IMR-90 (cell line): ENCODE measurements around the gene CMSS1. TPM values are rescaled to one million over a fixed set of nuclear protein-coding genes. Genes with fewer than 3 reads are reported as not detected.
A peak's percentile ranks its signal among the peaks of the same experiment; 100 is the strongest.

ENCODE experiments used
- ATAC-seq: fragments of 200-7000 bp; cut with Tn5 transposase; 2 replicates; pipeline ENCODE4 v1.9.1; 2020; ENCODE audit warnings: low read depth, mild to moderate bottlenecking, moderate library complexity
- BruUV-seq: library from RNA; stranded (reverse); fragments of 400-500 nt; replicated peaks from 2 replicates; lab custom pipeline; 2021; lab: Mats Ljungman, UMichigan
- CTCF ChIA-PET: fragments of 300-600 bp; formaldehyde crosslinking; extraction: SDS; loops from one replicate; lab custom pipeline; 2021; ENCODE audit warnings: antibody characterized with exemption; lab: Yijun Ruan, JAX
- POLR2A ChIA-PET: fragments of 300-600 bp; sonication (Branson Sonifier 250); formaldehyde crosslinking; loops from one replicate; lab custom pipeline; 2022; ENCODE audit warnings: antibody characterized with exemption; ENCODE audit not compliant: unreplicated experiment; lab: Charles Lee
- DNase-seq: peaks from one replicate; pipeline ENCODE4 v3.0.0; 2013
- H2AFZ ChIP-seq: replicated peaks from 2 replicates; pipeline ENCODE3; 2013; ENCODE audit warnings: low read length, mild to moderate bottlenecking; ENCODE audit not compliant: poor library complexity
- H2AK5ac ChIP-seq: 2 replicates; pipeline ENCODE4 v1.6.1; 2013; ENCODE audit warnings: low read depth, low read length, inconsistent platforms
- H2AK9ac ChIP-seq: replicated peaks from 2 replicates; pipeline ENCODE3; 2013; ENCODE audit warnings: mild to moderate bottlenecking, low read depth, low read length, moderate library complexity; ENCODE audit not compliant: poor library complexity
- H2BK120ac ChIP-seq: 2 replicates; pipeline ENCODE4 v1.6.1; 2013; ENCODE audit warnings: low read depth, low read length, inconsistent platforms
- H2BK15ac ChIP-seq: 3 replicates; pipeline ENCODE4 v1.6.1; 2013; ENCODE audit warnings: low read depth, low read length, inconsistent platforms
- H2BK20ac ChIP-seq: 2 replicates; pipeline ENCODE4 v1.6.1; 2013; ENCODE audit warnings: low read depth, mild to moderate bottlenecking, inconsistent platforms, low read length, moderate library complexity
- H2BK5ac ChIP-seq: 2 replicates; pipeline ENCODE4 v1.6.1; 2013; ENCODE audit warnings: mild to moderate bottlenecking, low read depth, low read length, inconsistent platforms; ENCODE audit not compliant: poor library complexity, severe bottlenecking
- H3K14ac ChIP-seq: replicated peaks from 2 replicates; pipeline ENCODE4 v1.6.1; 2013; ENCODE audit warnings: low read depth, low read length, inconsistent platforms
- H3K18ac ChIP-seq: 2 replicates; pipeline ENCODE4 v1.6.1; 2013; ENCODE audit warnings: low read depth, low read length, control low read depth
- H3K23ac ChIP-seq: 2 replicates; pipeline ENCODE4 v1.6.1; 2013; ENCODE audit warnings: low read depth, low read length, inconsistent platforms
- H3K27ac ChIP-seq: 2 replicates; pipeline ENCODE4 v1.5.1; 2013; ENCODE audit warnings: mild to moderate bottlenecking, control low read depth, low read length; ENCODE audit not compliant: insufficient read depth
- H3K27me3 ChIP-seq: 2 replicates; pipeline ENCODE4 v1.6.1; 2013; ENCODE audit warnings: low read length; ENCODE audit not compliant: control insufficient read depth, insufficient read depth
- H3K36me3 ChIP-seq: 2 replicates; pipeline ENCODE4 v1.6.1; 2013; ENCODE audit warnings: low read length, mixed read lengths; ENCODE audit not compliant: control insufficient read depth, insufficient read depth
- H3K4ac ChIP-seq: 2 replicates; pipeline ENCODE4 v1.6.1; 2013; ENCODE audit warnings: low read depth, low read length, inconsistent platforms
- H3K4me1 ChIP-seq: 2 replicates; pipeline ENCODE4 v1.6.1; 2013; ENCODE audit warnings: low read length, mixed read lengths; ENCODE audit not compliant: control insufficient read depth, insufficient read depth
- H3K4me2 ChIP-seq: 2 replicates; pipeline ENCODE4 v1.6.1; 2013; ENCODE audit warnings: low read depth, mild to moderate bottlenecking, control low read depth, low read length, moderate library complexity
- H3K4me3 ChIP-seq: 2 replicates; pipeline ENCODE4 v1.5.1; 2013; ENCODE audit warnings: low read depth, mild to moderate bottlenecking, control low read depth, low read length, moderate library complexity; ENCODE audit not compliant: insufficient read depth
- H3K56ac ChIP-seq: 2 replicates; pipeline ENCODE4 v1.6.1; 2013; ENCODE audit warnings: low read length, inconsistent platforms; ENCODE audit not compliant: insufficient read depth; ENCODE audit errors: extremely low read depth
- H3K79me1 ChIP-seq, 2 experiments: 2 replicates each; pipeline ENCODE4 v1.6.1; 2013; ENCODE audit warnings: low read length in 2 of 2, inconsistent platforms in 1 of 2, low read depth in 1 of 2
- H3K9ac ChIP-seq: 2 replicates; pipeline ENCODE4 v1.6.1; 2013; ENCODE audit warnings: low read depth, low read length, control low read depth
- H3K9me1 ChIP-seq: 2 replicates; pipeline ENCODE4 v1.6.1; 2013; ENCODE audit warnings: low read length, inconsistent platforms; ENCODE audit not compliant: insufficient read depth
- H3K9me3 ChIP-seq: 2 replicates; pipeline ENCODE4 v1.6.1; 2013; ENCODE audit warnings: low read length; ENCODE audit not compliant: control insufficient read depth, insufficient read depth
- H4K20me1 ChIP-seq: 2 replicates; pipeline ENCODE4 v1.6.1; 2013; ENCODE audit warnings: low read length, inconsistent platforms; ENCODE audit not compliant: insufficient read depth
- H4K5ac ChIP-seq: 2 replicates; pipeline ENCODE4 v1.6.1; 2013; ENCODE audit warnings: mild to moderate bottlenecking, low read depth, low read length, control low read depth
- H4K8ac ChIP-seq, 2 experiments: 2 replicates each; pipeline ENCODE4 v1.6.1; 2013; ENCODE audit warnings: low read depth in 2 of 2, low read length in 2 of 2, control low read depth in 1 of 2, inconsistent platforms in 1 of 2
- H4K91ac ChIP-seq: 2 replicates; pipeline ENCODE4 v1.6.1; 2013; ENCODE audit warnings: low read depth, low read length, inconsistent platforms; ENCODE audit not compliant: insufficient read depth
- BHLHE40 ChIP-seq: fragments of 150-350 bp; IDR thresholded peaks from 2 replicates; pipeline ENCODE4 v1.6.1; 2016; ENCODE audit warnings: mild to moderate bottlenecking, low read depth, low read length
- CHD1 ChIP-seq: IDR thresholded peaks from 2 replicates; pipeline ENCODE4 v1.6.1; 2012; ENCODE audit warnings: low read depth, low read length, improper control_type of control experiment
- CTCF ChIP-seq: conservative IDR thresholded peaks from 2 replicates; pipeline ENCODE4 v1.5.1; 2012; ENCODE audit warnings: mild to moderate bottlenecking, low read depth, low read length, improper control_type of control experiment
- ELK1 ChIP-seq: fragments of 150-350 bp; IDR thresholded peaks from 2 replicates; pipeline ENCODE4 v1.6.1; 2016; ENCODE audit warnings: low read depth, mild to moderate bottlenecking, low read length, moderate library complexity, borderline replicate concordance
- MAZ ChIP-seq: IDR thresholded peaks from 2 replicates; pipeline ENCODE4 v1.6.1; 2012; ENCODE audit warnings: low read depth, mild to moderate bottlenecking, low read length, improper control_type of control experiment, moderate library complexity, borderline replicate concordance
- MXI1 ChIP-seq: IDR thresholded peaks from 2 replicates; pipeline ENCODE4 v1.6.1; 2012; ENCODE audit warnings: low read depth, mild to moderate bottlenecking, low read length, moderate library complexity, borderline replicate concordance
- NFE2L2 ChIP-seq: fragments of 150-350 bp; IDR thresholded peaks from 2 replicates; pipeline ENCODE4 v1.6.1; 2016; ENCODE audit warnings: low read depth, mild to moderate bottlenecking, low read length
- POLR2A ChIP-seq: IDR thresholded peaks from 2 replicates; pipeline ENCODE4 v1.6.1; 2012; ENCODE audit warnings: mild to moderate bottlenecking, low read depth, low read length
- RCOR1 ChIP-seq: IDR thresholded peaks from 2 replicates; pipeline ENCODE4 v1.6.1; 2012; ENCODE audit warnings: mild to moderate bottlenecking, low read length, improper control_type of control experiment; ENCODE audit not compliant: insufficient replicate concordance
- SMC3 ChIP-seq: fragments of 150-350 bp; IDR thresholded peaks from 2 replicates; pipeline ENCODE4 v1.6.1; 2016; ENCODE audit warnings: low read depth, mild to moderate bottlenecking, antibody characterized with exemption, low read length, moderate library complexity
- USF2 ChIP-seq: fragments of 150-350 bp; IDR thresholded peaks from 2 replicates; pipeline ENCODE4 v1.6.1; 2017; ENCODE audit warnings: mild to moderate bottlenecking, antibody characterized with exemption, low read length, low read depth
- WGBS, 2 experiments: methylation state at CpG; one replicate each; pipeline versions ENCODE4 v1.1.5 to v1.1.7; 2013; ENCODE audit warnings: missing lambda C conversion rate in 2 of 2; ENCODE audit not compliant: insufficient read length in 1 of 2; ENCODE audit errors: extremely low coverage in 2 of 2; 5-methylcytosine and 5-hydroxymethylcytosine counted together
- dilution Hi-C: fragments of 300-500 bp; cut with HindIII; formaldehyde crosslinking; loops from one replicate; pipeline ENCODE4 v1.14.3; 2018; ENCODE audit warnings: low sequenced_read_pairs; ENCODE audit not compliant: unreplicated experiment
- in situ Hi-C: fragments of 300-500 bp; cut with MboI; formaldehyde crosslinking; loops from 3 replicates; pipeline ENCODE4 v1.14.3; 2019; ENCODE audit warnings: low sequenced_read_pairs, inconsistent platforms, mixed read lengths
- intact Hi-C: fragments of 100-400 bp; cut with micrococcal nuclease; formaldehyde crosslinking; loops from 2 replicates; pipeline ENCODE4 v1.10.0; 2022
- polyA plus RNA-seq, 3 experiments: library from polyadenylated mRNA; depleted of rRNA; stranded (reverse); fragments of >200 nt; gene quantifications; 2 replicates each; pipeline ENCODE4 v1.2.3, GENCODE V29; 2012; ENCODE audit warnings: low replicate concordance in 1 of 3
- total RNA-seq: library from RNA; depleted of rRNA; stranded (reverse); fragments of >200 nt; gene quantifications from 2 replicates; pipeline ENCODE4 v1.2.3, GENCODE V29; 2012

CMSS1 gene
- total and polyA plus RNA-seq, 2 of the 4 experiments (the other 2 are of a cell fraction): 12.5 to 13.6 TPM

GRCh38 chr3:99861216-99861615, 43.6 kb downstream of the CMSS1 start:
- peaks cover 31% of the 10 kb centered on the region for H3K36me3 ChIP-seq
- H2BK15ac ChIP-seq: peak overlapping the region; percentile 99; the same call in 2 of the 3 replicates
- H3K9ac ChIP-seq: peak overlapping the region; percentile 46; the same call in 1 of the 2 replicates
- TF ChIP-seq ELK1 (no peak), USF2 (no peak), SMC3 (no peak), POLR2A (no peak), CHD1 (no peak), MXI1 (no peak), CTCF (no peak), RCOR1 (no peak), MAZ (no peak), NFE2L2 (no peak), BHLHE40 (no peak)
- no peak for ATAC-seq
- intact Hi-C loops: no loop called here
- H3K4me3 ChIP-seq: no peak overlapping the region
- dilution Hi-C loops: no loop called here
- peak overlapping the region; percentile 71; the same call in 1 of the 2 replicates for H4K5ac ChIP-seq
- H3K9me1 ChIP-seq: peaks cover 27% of the 10 kb centered on the region
- H3K4me2 ChIP-seq: no peak overlapping the region
- H2BK120ac ChIP-seq: peak overlapping the region; percentile 87
- peak overlapping the region; percentile 88 for H3K4ac ChIP-seq
- H3K56ac ChIP-seq: no peak overlapping the region
- in situ Hi-C loops: loop anchor here (25.0 kb wide), 1 partner anchor 201 kb away; no protein-coding TSS in a partner anchor
- peak overlapping the region; percentile 25 for H2AK9ac ChIP-seq
- DNase-seq: no peak
- H4K8ac ChIP-seq: peak overlapping the region; percentile 66 to 81
- peaks cover 26% of the 10 kb centered on the region for H3K4me1 ChIP-seq
- H2AK5ac ChIP-seq: peak overlapping the region; percentile 96
- no peaks in the 10 kb centered on the region for H3K27me3 ChIP-seq
- H4K91ac ChIP-seq: peak overlapping the region; percentile 79
- H2BK20ac ChIP-seq: peak overlapping the region; percentile 58
- no peaks in the 10 kb centered on the region for H3K9me3 ChIP-seq
- H3K79me1 ChIP-seq: peaks cover 32 to 72% of the 10 kb centered on the region in 2 experiments
- H2AFZ ChIP-seq: no peak overlapping the region
- peak overlapping the region; percentile 5; the same call in 1 of the 2 replicates for H3K27ac ChIP-seq
- BruUV-seq: no TSS peak
- H3K14ac ChIP-seq: peak overlapping the region; percentile 66
- no CpG with 5 or more reads among the region's 1 CpG for WGBS, 2 experiments
- peak overlapping the region; percentile 87 for H2BK5ac ChIP-seq
- H3K23ac ChIP-seq: peak overlapping the region; percentile 86
- ChIA-PET CTCF (no interaction called here), POLR2A (no interaction called here)
- H3K18ac ChIP-seq: peak overlapping the region; percentile 10; the same call in 1 of the 2 replicates
- H4K20me1 ChIP-seq: peaks cover 34% of the 10 kb centered on the region
